IPS-NIHi11 (cell line): Measurements from ENCODE around the gene RBM33.

Experiments
- DNase-seq: peaks from one replicate; pipeline ENCODE4 v3.0.0; 2012; ENCODE audit warnings: mixed read lengths, low spot score

RBM33 gene

DNA sequence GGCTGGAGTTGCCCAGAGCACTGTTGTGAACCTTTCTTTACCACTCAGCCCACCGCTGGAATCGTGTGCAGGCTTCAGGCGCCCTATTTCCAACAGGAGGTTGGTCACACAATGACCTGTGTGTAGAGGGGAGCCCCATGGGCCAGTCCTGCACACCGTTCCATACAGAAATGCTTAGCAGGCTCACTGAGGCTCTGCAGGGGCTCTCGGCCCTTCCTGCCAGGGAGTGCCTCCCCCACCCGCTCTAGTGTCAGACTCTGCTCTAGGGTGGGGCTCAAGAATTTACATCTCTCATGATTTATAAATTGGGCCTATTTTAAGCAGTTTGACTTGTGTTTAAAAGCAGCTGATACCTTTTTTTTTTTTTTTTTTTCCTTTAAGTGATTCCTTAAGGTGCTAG is 125.8 kb downstream of the RBM33 start:
- DNase-seq = no peak

DNA sequence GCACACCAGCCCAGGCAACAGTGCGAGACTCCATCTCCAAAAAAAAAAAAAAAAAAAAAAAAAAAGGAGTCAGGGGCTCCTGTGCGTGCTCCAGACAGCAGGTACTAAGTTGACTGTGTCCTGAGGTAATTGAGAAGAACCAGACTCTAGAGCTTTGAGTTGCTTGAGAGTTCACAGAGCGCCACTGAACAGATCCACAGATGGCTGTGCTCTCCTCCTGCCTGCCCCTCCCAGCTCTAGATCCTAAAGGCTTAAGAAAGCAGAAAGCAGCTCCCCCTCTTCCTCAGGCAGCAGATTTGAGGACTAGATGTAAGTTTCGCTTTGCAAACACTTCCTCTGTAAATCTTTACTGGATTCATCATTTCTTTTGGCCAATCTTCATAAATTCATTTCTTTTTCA is 129.1 kb downstream of the RBM33 start:
- DNase-seq = no peak

DNA sequence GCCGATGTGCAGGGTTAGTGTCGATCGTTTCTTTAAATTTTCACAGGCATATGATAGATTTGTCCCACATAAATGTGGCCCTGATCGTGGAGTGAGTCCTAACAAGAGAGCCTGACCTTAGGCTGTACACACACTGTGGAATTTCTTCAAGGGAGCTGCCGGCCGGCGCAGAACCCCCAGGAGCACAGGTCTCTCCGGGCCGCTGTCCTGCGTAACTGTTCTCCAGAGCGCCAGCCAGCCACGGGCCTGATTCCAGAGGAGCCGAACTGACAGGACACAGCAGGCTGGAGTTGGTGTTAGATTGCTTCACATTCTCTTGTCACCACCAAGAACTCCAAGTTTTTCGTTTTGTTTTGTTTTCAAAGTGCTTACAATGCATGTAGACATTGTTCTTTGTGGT is 130.5 kb downstream of the RBM33 start:
- no peak for DNase-seq

DNA sequence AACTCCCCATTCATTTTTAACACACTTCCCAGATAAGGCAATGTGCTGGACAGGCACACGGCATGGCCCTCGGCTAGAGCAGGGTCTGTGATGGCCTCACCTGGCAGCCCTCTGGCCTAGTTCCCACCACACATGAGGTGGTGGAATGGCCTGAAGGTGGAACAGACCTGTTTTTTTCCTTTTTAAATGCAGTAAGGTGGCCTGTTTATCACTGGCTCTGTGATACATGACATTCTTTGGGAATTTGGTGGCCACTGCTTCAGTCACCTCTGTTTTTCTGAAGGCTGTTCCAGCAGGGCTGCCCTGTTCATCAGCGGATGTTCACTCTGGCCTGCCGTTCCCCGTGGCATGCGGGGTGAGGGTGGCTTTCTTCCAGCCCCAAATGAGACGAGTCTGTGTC is 131.2 kb downstream of the RBM33 start:
- DNase-seq = no peak

DNA sequence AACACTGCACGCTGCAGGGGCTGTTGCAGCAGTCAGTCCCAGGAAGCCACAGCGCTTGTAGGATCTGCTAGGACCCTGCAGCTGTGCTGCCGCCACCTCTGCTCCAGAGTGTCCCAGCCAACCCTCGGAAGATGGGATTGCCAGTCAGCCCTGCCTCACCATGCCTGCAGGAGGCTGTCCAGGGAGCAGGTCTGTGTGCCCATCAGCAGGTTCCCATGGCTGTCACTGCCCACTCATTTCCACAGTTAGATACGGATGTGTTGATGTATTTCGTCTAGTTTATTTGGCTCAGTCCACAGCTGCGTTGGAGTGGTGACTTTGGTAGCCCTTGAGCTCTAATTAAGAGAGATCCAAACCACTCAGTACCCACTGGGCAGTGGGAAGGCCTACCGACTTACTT is 132.1 kb downstream of the RBM33 start:
- no peak for DNase-seq

DNA sequence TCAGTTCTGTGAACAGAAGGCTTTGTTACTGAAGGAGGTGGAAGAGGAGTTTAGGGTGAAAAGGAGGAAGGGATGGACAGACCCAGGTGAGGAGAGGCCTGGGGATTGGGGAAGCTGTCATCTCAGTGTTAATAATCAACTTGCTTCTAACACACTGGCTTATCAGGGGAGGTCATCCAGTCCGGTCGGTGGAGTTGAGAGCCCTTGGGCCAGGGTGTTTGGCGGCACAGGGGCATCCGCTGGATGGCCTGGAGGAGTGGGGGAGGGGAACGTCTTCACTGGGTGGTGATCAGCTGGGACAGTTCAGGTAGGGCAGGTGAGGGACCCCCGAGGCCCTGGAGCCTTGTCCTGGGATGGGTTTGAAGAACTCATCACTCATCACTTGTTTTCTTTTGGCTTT is 133.9 kb downstream of the RBM33 start:
- no peak for DNase-seq

DNA sequence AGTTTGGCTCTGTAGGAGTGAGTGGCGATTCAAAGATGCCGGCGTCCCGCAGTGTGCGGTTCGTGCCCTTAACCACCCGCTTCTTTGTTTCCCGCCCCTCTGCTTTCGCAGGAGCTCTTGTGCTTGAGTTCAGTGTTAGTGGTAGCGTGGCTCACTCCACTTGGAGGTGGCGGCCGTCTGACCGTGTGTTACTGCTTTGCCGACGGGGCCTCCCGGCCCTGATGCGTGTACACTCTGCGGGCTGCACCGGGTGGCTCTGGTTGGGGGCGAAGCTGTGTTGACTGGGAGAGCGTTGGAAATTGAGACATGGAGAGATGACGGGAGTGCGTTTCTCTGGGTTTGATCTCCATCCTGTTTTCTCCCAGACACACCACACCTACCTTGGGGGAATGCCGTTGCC is 136.4 kb downstream of the RBM33 start:
- no peak for DNase-seq

DNA sequence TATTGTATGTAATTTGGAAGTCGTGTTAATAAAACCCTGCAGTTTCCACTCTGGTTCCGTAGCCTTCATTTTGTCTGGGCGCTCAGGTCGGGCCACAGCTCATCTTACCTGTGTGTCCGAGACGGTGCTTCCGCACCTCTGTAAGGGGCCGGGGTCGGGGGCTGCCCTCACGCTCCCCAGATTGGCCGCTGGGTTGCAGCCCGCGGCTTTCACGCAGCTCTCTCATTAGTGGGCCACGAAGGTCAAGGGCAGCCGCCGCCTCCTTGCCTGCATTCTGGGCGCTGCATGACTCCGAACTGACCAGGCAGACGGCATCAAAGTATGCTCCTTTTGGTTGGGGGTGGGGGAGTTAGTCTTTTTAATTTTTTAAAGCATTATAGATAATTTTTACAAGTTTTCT is 137.0 kb downstream of the RBM33 start:
- DNase-seq = no peak

DNA sequence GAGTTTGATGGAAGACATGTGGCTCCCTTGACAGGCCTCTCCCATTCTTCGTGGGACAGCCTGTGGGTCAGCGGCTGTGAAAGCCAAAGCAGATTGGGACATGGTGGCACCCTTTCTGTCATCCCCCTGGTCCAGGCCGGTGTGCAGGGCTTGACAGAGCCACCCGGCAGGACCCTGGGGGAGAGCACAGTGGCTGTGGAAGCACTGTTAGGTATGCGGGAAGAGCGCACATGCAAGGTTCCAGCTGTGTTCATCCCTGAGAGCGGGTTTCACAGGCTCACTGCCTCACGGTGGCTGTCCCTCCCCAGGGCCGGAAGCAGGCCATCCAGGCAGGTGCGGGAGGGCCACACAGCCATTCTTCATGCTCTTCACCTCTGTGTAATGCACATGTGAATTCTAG is 138.0 kb downstream of the RBM33 start:
- no peak for DNase-seq

DNA sequence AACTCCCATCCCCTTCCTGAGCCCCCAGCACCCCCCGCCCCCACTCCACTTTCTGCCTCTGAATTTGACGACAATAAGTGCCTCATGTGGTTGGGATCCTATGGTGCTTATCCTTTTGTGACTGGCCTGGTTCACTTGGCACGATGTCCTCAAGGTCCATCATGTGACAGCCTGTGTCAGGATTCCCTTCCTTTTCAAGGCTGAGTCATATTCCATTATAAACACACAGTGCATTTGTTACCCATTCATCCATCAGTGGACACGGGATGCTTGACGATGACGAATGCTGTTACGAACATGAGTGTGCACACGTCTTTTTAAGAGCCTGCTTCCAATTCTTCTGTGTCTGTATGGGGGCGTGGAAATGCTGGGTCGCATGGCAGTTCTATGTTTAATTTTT is 141.1 kb downstream of the RBM33 start:
- no peak for DNase-seq

DNA sequence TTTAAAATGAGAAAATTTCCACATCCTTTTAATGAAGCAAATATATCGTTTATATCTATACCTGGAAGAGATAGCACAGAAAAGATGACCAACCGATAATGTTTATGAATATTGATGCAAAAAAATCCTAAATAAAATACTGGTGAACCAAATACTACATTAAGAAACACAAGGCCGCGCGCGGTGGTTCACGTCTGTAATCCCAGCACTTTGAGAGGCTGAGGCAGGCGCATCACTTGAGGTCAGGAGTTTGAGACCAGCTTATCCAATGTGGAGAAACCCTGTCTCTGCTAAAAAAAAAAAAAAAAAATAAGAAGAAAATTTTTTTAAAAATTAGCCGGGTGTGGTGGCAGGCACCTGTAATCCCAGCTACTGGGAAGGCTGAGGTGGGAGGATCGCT is 142.0 kb downstream of the RBM33 start:
- no peak for DNase-seq

DNA sequence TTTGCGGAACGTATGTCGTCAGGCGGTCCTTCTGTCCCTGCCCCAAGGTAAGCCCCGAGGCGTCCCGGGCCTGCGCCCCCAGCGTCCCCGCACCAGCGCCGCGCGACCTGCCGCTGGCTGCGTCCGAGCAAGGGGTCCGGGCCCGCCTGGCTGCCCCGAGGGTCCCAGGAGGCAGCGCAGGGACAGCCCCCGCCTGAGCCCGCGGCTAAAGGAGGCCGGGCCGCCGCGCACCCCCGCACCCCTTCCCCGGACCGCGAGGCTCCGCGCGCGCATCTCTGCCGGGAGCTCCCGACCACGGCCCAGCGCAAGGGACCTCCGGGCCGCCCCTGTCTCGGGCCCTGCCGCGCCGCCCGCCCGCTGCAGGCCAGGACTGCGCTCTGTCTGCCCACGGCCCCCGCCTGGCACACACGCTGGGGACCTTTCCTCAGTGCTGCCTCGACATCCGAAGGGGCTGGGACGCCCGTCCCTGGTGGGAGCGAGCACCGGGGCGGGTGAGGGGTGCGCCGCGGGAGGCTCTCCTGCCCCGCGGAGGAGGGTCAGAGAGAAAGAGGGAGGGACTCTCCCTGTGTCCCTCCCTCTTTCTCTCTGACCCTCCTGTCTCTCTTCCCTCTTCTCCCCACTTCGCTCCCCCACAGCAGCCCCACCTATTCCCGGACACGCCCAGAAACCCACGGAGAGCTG is 142.8 kb downstream of the RBM33 start:
- peak; percentile 68 for DNase-seq

DNA sequence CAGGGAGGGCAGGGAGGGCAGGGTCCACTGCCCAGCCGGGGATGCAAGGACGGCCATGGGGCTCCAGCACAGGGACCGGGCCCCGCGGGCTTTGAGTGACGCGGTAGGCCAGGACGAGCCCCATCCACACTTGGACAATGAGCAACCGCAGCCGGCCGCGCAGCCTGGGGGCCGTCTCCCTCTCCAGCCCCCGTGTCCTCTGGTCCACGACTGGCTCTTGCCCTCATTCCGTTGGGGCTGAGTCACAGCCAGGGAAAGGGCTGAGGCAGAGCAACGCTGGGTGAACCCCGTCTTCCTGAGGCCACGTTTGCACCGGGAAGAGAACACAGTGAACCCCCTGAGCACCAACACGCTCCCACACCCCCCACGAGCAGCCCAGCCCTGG is 144.1 kb downstream of the RBM33 start:
- no peak for DNase-seq

DNA sequence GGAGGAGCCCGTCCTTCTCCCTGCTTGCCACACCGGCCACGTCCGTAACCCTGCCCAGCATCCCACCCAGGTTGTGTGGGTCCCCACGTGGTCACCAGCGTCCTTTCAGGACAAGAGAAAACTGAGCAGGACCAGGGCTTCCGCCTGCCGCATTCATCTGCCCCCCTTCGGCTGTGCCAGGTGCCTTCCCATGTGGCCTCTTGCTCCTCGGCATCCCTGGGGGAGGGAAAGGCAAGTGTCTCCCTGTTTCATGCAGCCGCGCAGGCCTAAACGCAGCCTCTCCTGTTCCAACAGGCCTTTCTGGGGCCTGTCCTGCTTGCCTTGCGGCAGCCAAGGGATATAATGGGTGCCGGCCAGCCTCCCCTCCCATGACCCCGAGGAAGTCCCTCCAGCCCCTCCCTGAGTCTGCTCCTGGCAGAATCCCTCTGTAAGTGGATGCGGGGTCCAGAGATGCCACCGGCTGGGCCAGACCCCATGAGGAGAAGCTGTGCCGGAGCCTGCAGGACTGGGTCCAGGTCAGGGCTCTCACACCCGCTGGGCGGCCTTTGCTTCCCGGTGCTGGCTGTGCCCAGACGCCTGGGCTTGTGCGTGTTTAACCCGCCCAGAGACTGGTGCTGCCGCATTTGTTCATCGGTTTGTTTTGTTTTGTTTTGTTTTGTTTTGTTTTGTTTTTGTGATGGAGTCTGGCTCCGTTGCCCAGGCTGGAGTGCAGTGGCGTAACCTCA is 144.7 kb downstream of the RBM33 start:
- no peak for DNase-seq

DNA sequence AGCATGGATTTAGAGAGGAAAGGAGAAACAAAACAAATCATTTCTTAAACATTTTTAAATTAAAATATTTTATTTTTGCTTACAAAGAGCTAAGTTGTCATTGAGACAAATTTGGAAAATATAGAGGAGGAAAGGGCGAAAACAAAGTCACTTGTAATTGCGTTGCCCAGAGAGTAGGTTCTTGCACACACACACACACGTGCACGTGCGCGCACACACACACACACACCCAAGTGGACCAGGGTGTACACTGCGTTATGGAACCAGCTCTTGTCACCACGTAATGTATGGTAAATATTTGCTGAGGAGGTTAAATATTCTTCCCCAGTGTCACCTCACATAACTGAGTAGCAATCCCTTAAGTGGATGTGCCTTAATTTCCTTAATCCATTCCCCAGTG is 146.2 kb downstream of the RBM33 start:
- DNase-seq = no peak

DNA sequence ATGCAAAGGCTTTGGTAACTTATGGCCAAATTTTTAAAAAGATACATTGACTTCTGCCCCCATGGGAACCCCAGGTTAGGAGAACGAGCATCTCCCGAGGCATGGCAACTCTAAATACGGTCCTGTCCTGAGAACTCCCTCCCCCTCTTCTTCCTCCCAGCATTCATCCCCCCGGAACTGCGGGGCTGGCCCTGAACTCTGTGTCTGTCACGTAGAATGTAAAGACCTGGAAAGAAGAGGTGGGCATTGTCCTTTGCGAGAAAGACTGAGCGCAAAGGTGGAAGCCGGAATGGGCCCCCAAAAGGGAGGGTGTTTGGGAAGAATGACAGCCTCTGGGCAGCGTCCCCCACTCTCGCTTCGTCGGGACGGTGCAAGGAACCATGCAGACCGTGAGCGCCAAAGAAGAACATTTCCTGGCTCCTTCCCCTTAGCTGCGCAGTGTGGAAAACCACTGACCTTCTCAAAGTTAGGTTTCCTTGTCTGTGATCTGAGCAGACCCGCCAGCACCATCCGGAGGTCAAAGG is 146.8 kb downstream of the RBM33 start:
- no peak for DNase-seq

DNA sequence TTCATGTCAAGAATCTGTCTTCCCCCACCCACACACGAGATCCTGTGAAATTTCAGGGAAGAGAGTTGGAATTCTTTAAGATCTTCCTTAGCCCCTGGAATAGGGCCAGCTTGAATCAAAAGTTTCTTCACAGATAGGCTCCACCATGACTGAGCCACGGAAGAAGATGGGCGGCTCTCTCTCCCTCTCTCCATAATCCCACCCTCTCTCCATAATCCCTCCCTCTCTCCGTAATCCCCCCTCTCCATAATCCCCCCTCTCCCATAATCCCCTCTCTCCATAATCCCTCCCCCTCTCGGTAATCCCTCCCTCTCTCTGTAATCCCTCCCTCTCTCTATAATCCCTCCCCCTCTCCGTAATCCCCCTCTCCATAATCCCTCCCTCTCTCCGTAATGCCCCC is 147.4 kb downstream of the RBM33 start:
- no peak for DNase-seq

DNA sequence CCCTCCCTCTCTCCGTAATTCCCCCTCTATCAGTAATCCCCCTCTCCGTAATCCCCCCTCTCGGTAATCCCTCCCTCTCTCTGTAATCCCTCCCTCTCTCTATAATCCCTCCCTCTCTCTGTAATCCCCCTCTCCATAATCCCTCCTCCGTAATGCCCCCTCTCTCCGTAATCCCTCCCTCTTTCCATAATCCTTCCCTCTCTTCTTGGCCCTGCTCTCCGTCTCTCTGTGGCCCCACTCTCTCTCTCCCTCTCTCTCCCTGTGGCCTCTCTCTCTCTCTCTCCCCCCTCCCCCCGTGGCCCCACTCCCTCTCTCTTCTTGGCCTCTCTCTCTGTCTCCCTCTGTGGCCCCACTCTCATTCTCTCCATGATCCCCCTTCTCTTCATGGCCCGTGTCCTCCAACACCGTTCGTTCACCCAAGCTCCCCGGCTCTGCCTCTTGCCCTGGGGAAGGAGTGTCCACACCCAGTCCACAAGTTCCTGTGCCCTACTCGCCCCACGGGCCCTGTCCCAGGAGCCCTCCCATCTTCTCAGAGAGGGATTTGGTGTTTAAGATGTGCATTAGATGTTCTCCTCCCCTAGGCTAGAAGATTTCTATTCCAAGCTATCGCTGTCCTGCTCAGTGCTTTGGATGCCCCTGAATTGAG is 148.0 kb downstream of the RBM33 start:
- DNase-seq = no peak

DNA sequence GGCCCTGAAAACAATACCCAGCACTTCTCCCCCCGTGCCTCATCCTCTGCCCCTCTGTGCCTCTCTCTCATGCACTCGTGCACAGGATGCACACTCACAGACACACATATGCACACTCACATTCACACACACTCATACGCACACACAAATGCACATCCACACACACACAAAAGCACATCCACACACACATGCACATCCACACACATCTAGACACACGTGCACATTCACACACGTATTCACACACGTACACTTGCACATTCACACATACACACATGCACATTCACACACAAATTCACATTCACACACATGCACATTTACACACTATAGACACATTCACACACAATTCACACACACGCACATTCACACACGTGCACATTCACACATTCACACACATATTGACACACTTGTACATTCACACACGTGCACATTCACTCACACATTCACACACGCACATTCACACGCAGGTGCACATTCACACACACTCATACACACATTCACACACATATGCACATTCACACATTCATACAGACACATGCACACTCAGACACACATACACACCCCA is 148.6 kb downstream of the RBM33 start:
- no peak for DNase-seq

DNA sequence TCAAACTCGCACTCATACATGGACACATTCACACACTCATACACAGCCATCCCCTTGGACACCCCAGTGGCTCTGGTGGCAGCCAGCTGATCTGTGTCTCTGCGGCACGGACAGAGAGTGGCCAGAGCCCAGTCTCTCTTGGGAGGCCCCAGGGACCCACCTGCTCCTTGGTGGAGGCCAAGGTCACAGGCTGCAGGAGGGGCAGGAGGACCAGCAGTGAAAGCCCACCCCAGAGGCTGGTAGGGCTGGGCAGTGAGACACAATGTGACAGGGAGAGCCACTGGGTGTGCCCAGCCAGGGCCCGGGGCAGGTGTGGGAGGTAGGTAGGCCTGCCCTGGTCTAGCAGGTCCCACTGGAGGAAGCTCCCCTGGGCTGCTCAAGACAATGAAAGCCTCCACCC is 149.3 kb downstream of the RBM33 start:
- no peak for DNase-seq

DNA sequence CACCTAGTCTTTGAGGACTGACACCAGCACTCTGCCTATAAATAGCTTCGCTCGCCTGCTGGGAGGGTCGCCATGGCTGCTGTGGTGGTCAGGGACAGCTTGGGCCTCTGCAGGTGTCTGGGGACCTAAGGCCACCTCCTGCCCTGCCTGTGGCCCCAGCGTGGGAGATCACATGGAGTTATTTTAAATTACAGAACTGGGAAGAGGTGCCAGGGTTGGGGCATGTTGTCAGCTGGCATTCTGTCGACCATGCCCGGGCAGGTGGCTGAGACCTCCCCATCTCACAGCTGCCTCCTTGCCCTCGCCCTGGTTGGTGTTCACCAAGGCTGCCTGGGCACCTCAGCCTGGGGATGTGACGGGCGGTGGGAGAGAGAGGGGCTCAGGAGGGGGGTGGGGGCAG is 149.7 kb downstream of the RBM33 start:
- no peak for DNase-seq

DNA sequence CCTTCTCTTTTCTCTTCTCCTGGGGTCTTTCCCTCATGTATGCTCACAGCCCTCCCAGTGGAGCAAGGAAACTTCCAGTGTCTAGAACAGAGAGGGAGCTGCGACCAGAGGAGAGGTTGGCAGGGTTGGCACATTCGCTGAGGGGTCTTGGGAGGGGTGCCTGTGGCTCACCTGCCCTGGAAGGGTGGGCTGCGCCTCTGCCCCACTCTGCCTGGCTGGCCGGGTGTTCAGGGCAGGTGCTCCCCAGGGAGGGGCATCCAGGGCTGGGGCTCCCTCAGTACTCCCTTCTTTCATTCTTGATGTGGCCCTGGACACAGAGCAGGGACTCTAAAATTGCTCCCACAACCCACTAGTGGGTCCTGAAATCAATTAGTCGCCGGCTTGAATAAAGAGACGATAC is 150.9 kb downstream of the RBM33 start:
- DNase-seq = no peak

DNA sequence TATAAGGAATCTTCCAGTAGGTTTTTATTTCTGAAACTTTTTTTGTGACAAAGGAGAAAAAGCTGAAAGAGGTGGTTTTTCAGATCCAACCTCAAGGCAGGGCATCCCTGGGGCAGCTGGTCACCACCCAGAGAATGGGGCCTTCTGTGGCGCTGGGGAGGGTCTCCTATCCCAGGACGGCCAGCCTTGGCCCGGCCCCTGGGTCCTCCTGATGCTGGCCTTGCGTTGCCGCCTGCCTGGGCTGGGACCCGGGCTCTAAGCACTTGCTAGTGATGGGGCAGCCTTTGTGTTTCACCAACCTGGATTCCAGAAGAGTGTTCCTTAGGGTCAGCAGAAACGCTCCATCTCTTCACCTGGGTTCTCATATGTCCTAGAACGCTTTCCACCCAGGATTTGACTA is 151.5 kb downstream of the RBM33 start:
- DNase-seq = no peak
